ENCODE results near the gene NATD1. TPM values are rescaled to one million over a fixed set of nuclear protein-coding genes. Genes with fewer than 3 reads are reported as not detected.

The NATD1 gene
- total RNA-seq, 2 experiments from 2014 or later, result 1.1 to 1.3 TPM

DNA sequence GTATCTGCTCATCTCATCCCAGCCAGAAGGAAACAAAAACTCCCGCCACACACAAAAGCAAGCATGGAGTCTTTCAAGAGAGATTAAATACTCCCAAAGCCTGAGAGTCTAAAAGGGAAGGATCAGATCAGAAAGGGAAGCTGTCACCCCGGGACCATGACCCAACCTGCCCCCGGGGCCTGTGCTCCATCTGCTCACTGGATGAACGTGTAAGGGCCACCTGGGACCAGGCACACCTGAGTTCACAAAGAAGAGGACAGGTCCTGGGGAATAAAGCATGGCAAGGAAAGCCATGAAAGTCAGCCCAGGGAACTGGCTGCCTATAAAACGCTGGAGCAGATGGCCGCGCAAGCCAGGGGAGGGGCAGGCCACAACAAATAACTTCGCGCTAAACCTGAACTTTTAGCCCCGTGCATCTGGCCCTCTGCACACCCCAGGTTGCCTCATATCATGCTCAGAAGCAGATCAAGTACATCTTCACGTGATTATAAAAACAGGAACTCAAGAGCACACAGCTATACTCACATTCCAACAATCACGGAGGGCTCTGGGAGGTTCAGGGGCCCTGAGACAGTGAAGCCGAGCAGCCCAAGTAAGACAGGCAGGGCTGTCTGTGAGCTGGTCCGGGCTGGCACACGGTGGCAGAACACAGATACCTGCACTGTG is 42.7 kb downstream of the NATD1 start:
- no peaks in the 10 kb centered on the region for H3K27me3 Mint-ChIP-seq
- no peak for ATAC-seq
- H3K9me3 Mint-ChIP-seq, result no peaks in the 10 kb centered on the region
- H3K36me3 Mint-ChIP-seq (ENCODE audit: low read depth), result peaks cover 9% of the 10 kb centered on the region
- H3K4me1 Mint-ChIP-seq (ENCODE audit: low read depth), result peaks cover 54% of the 10 kb centered on the region
- ChIA-PET CTCF (interaction anchor here (5.1 kb wide), 1 partner anchor 91 kb away, joined by 25 read pairs; no protein-coding TSS in a partner anchor), POLR2A (interaction anchor here (1.3 kb wide), 1 partner anchor 167 kb away, joined by 4 read pairs; no protein-coding TSS in a partner anchor)
- no peak overlapping the region for H3K27ac Mint-ChIP-seq
- DNase-seq, result no peak
- intact Hi-C loops (cut with micrococcal nuclease), result no loop called here
- H3K4me3 Mint-ChIP-seq, result no peak overlapping the region
- TF ChIP-seq, protein P1, sequence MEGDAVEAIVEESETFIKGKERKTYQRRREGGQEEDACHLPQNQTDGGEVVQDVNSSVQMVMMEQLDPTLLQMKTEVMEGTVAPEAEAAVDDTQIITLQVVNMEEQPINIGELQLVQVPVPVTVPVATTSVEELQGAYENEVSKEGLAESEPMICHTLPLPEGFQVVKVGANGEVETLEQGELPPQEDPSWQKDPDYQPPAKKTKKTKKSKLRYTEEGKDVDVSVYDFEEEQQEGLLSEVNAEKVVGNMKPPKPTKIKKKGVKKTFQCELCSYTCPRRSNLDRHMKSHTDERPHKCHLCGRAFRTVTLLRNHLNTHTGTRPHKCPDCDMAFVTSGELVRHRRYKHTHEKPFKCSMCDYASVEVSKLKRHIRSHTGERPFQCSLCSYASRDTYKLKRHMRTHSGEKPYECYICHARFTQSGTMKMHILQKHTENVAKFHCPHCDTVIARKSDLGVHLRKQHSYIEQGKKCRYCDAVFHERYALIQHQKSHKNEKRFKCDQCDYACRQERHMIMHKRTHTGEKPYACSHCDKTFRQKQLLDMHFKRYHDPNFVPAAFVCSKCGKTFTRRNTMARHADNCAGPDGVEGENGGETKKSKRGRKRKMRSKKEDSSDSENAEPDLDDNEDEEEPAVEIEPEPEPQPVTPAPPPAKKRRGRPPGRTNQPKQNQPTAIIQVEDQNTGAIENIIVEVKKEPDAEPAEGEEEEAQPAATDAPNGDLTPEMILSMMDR (IDR thresholded peaks at IDR 0.05), result no peak

DNA sequence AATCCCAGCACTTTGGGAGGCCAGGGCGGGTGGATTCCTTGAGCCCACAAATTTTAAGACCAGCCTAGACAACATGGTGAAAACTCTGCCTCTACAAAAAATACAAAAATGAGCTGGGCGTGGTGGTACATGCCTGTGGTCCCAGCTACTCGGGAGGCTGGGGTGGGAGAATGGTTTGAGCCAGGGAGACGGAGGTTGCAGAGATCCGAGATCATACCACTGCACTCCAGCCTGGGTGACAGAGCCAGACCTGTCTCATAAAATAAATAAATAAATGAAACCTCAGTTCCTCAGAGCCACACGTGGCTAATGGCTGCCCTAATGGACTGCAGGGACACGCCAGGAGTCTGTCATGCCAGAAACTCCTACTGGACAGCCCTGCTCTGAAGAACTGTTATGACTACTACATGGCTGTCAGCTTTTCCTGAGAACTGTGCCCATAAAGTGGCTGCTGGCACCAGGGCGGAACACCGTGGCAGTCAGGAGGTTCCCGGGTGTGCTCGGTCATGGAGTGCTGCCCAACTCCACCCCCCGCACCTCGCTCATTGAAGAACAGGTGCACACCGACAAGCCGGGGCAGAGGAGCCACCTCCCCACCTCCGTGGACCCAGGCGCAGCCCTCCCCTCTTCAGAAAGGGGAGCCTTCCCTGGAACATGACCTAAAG is 43.6 kb downstream of the NATD1 start:
- H3K9me3 Mint-ChIP-seq, result no peaks in the 10 kb centered on the region

DNA sequence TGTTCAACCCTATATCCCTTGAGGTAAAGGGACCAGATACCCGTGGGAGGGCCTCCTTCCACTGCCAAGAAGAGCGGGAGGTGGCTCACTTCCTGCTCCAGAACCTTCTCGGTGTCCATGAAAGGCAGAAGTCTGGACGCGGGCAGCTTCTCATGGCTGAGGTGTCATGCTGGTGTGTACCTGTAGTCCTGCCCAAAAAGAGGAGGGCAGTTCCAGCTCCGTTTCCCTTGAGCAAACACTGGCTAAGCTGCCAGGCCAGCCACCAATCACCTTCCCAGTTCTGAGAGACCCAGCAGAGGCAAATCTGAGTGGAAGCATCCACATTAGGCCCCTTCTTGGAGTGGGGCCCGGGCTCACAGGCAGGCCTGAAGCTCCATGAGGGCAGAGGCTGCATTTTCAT is 44.9 kb downstream of the NATD1 start:
- H3K4me1 Mint-ChIP-seq (ENCODE audit: low read depth), result peaks cover 53% of the 10 kb centered on the region
- H3K27me3 Mint-ChIP-seq, result no peaks in the 10 kb centered on the region
- ChIA-PET POLR2A (no interaction called here), CTCF (no interaction called here)
- H3K9me3 Mint-ChIP-seq, result no peaks in the 10 kb centered on the region
- DNase-seq (no peak), ATAC-seq (no peak)
- H3K27ac Mint-ChIP-seq, result no peak overlapping the region
- TF ChIP-seq, protein P1 (IDR thresholded peaks at IDR 0.05), result no peak
- H3K4me3 Mint-ChIP-seq, result no peak overlapping the region
- intact Hi-C loops (cut with micrococcal nuclease), result no loop called here
- H3K36me3 Mint-ChIP-seq (ENCODE audit: low read depth), result peaks cover 9% of the 10 kb centered on the region

More for the DNA sequence above, 43.6 kb downstream of the NATD1 start:
- H3K4me1 Mint-ChIP-seq (ENCODE audit: low read depth), result peaks cover 48% of the 10 kb centered on the region
- H3K4me3 Mint-ChIP-seq, result no peak overlapping the region
- intact Hi-C loops (cut with micrococcal nuclease), result no loop called here
- H3K36me3 Mint-ChIP-seq (ENCODE audit: low read depth), result peaks cover 9% of the 10 kb centered on the region
- TF ChIP-seq, protein P1 (IDR thresholded peaks at IDR 0.05), result no peak
- POLR2A ChIA-PET, result no interaction called here
- H3K27ac Mint-ChIP-seq, result no peak overlapping the region
- no peaks in the 10 kb centered on the region for H3K27me3 Mint-ChIP-seq
- ATAC-seq, result no peak
- no peak for DNase-seq
- CTCF ChIA-PET, result interaction anchor here (0.6 kb wide), 1 partner anchor 19 kb away, joined by 3 read pairs; no protein-coding TSS in a partner anchor

DNA sequence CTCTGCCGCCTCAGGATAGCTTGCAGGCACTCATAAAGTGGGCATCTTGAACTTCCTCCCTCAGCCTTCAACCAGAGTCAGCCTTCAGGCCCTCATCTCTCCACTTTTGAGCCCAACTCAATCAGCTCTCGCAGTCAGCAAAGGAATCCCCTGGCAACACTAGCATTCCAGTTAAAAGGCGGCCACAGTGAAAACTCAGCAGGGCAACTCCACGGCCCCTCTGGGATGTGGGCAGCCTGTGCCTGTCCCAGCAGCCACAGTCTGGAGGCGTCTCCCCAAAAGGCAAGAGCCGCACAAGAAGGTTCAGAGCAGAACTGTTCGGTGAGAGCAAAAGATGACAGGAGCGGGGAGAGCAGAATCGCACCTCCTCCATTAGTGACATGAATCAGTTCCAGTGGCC is 48.3 kb downstream of the NATD1 start:
- no peaks in the 10 kb centered on the region for H3K9me3 Mint-ChIP-seq
- H3K4me1 Mint-ChIP-seq (ENCODE audit: low read depth), result peaks cover 38% of the 10 kb centered on the region
- POLR2A ChIA-PET, result no interaction called here
- CTCF ChIA-PET, result no interaction called here
- H3K27ac Mint-ChIP-seq, result no peak overlapping the region
- no peaks in the 10 kb centered on the region for H3K27me3 Mint-ChIP-seq
- TF ChIP-seq, protein P1 (IDR thresholded peaks at IDR 0.05), result no peak
- intact Hi-C loops (cut with micrococcal nuclease), result no loop called here
- ATAC-seq (no peak), DNase-seq (no peak)
- H3K4me3 Mint-ChIP-seq, result no peak overlapping the region
- H3K36me3 Mint-ChIP-seq (ENCODE audit: low read depth), result no peaks in the 10 kb centered on the region

DNA sequence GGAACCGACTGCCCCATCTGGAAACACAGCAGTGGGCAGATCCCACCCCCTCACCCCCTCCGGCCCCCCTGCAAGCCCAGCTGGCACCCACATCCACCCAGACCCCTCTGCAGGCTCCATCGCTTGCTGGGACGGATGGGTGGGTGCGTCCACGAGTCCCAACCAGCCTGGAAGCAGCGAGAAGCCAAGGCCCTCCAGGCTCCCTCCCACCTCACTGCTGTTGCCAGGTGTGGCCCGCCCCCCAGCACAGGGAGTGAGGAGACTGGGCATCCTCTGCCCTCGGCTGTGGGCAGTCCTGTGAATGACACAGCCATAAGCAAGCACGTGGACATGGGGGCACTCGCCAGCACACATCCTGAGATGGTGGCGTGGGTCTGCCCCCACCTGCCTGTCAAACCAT is 50.7 kb downstream of the NATD1 start:
- POLR2A ChIA-PET, result interaction anchor here (2.4 kb wide), 1 partner anchor 9 kb away, joined by 8 read pairs; no protein-coding TSS in a partner anchor
- no peak overlapping the region for H3K27ac Mint-ChIP-seq
- H3K9me3 Mint-ChIP-seq, result no peaks in the 10 kb centered on the region
- no peak overlapping the region for H3K4me3 Mint-ChIP-seq
- H3K27me3 Mint-ChIP-seq, result no peaks in the 10 kb centered on the region
- H3K36me3 Mint-ChIP-seq (ENCODE audit: low read depth), result peaks cover 8% of the 10 kb centered on the region
- ATAC-seq (no peak), DNase-seq (no peak)
- intact Hi-C loops (cut with micrococcal nuclease), result no loop called here
- TF ChIP-seq, protein P1 (IDR thresholded peaks at IDR 0.05), result no peak
- peaks cover 32% of the 10 kb centered on the region for H3K4me1 Mint-ChIP-seq (ENCODE audit: low read depth)
- CTCF ChIA-PET, result no interaction called here
